Lung (tissue), 16 donors: ENCODE data around the gene DBF4. TPM values are rescaled to one million over a fixed set of nuclear protein-coding genes. Genes with fewer than 3 reads are reported as not detected.
"Not testable (repeated sequence)": the region's sequence is repeated elsewhere in the genome, so short reads cannot be mapped to it uniquely, and the experiment has no call there.

Source experiments
- ATAC-seq: fragments of 200-7000 bp; cut with Tn5 transposase; one replicate; pipeline ENCODE4 v1.9.1; 2020; ENCODE audit warnings: moderate number of reproducible peaks; ENCODE audit not compliant: insufficient read depth, low FRiP score
- DNase-seq, 3 donors: peaks; one replicate each; pipeline ENCODE4 v3.0.0-alpha.2; 2013 to 2017
- H3K27ac ChIP-seq, 2 donors: one replicate each; pipeline ENCODE4 v1.5.1; 2013; ENCODE audit warnings: mild to moderate bottlenecking in 2 of 2, moderate library complexity in 2 of 2, control low read depth in 1 of 2, inconsistent platforms in 1 of 2, low read depth in 1 of 2, low read length in 1 of 2
- H3K27me3 ChIP-seq, 3 donors: one replicate each; pipeline ENCODE4 v1.5.1; 2013; ENCODE audit warnings: low read length in 2 of 3; ENCODE audit not compliant: control insufficient read depth in 3 of 3, insufficient read depth in 3 of 3
- H3K36me3 ChIP-seq, 4 donors: one replicate each; pipeline ENCODE4 v1.5.1; 2013; ENCODE audit warnings: low read length in 4 of 4, mild to moderate bottlenecking in 1 of 4, moderate library complexity in 1 of 4; ENCODE audit not compliant: control insufficient read depth in 4 of 4, insufficient read depth in 4 of 4
- H3K4me1 ChIP-seq, 5 donors: one replicate each; pipeline ENCODE4 v1.5.1; 2013; ENCODE audit warnings: low read length in 5 of 5, mild to moderate bottlenecking in 2 of 5, moderate library complexity in 1 of 5; ENCODE audit not compliant: control insufficient read depth in 5 of 5, insufficient read depth in 5 of 5
- H3K4me3 ChIP-seq: one replicate; pipeline ENCODE4 v1.5.1; 2013; ENCODE audit warnings: mild to moderate bottlenecking, control low read depth, moderate library complexity
- H3K9ac ChIP-seq, 2 donors: one replicate each; pipeline ENCODE4 v1.5.1; 2013; ENCODE audit warnings: low read length in 2 of 2, control low read depth in 1 of 2; ENCODE audit not compliant: insufficient read depth in 1 of 2
- H3K9me3 ChIP-seq, 4 donors: one replicate each; pipeline ENCODE4 v1.5.1; 2013; ENCODE audit warnings: low read length in 3 of 4, mild to moderate bottlenecking in 1 of 4, moderate library complexity in 1 of 4; ENCODE audit not compliant: control insufficient read depth in 4 of 4, insufficient read depth in 3 of 4
- WGBS, 2 donors: extraction: QIAGEN DNeasy Blood & Tissue Kit; methylation state at CpG; one replicate each; pipeline ENCODE4 v1.1.7; 2013; 5-methylcytosine and 5-hydroxymethylcytosine counted together
- long read RNA-seq, 5 donors: transcript quantifications; one replicate each; lab custom pipeline, GENCODE V29; 2026
- polyA plus RNA-seq, 2 donors: library from polyadenylated mRNA; stranded (reverse); fragments of 200-250 nt; gene quantifications; one replicate each; pipeline ENCODE4 v1.2.1, GENCODE V29; 2013
- total RNA-seq, 2 donors: library from RNA; depleted of rRNA in 1 of 2; stranded (reverse); fragments of >200 nt in 1 of 2; gene quantifications; one replicate each; pipeline ENCODE4 v1.2.1, GENCODE V29; 2014 to 2021
- TF ChIP-seq, protein P1 (sequence below): IDR thresholded peaks from 2 replicates; pipeline ENCODE4 v1.5.1; 2012; ENCODE audit warnings: mild to moderate bottlenecking; ENCODE audit errors: control extremely low read depth, extremely low read depth
- donor health status: control.
- donor health status: control.
- donor health status: Bipolar disorder and iron deficiency.
- donor health status: healthy.
- donor health status: DM: yes; HTN: yes; CAD: no.

Gene DBF4, protein sequence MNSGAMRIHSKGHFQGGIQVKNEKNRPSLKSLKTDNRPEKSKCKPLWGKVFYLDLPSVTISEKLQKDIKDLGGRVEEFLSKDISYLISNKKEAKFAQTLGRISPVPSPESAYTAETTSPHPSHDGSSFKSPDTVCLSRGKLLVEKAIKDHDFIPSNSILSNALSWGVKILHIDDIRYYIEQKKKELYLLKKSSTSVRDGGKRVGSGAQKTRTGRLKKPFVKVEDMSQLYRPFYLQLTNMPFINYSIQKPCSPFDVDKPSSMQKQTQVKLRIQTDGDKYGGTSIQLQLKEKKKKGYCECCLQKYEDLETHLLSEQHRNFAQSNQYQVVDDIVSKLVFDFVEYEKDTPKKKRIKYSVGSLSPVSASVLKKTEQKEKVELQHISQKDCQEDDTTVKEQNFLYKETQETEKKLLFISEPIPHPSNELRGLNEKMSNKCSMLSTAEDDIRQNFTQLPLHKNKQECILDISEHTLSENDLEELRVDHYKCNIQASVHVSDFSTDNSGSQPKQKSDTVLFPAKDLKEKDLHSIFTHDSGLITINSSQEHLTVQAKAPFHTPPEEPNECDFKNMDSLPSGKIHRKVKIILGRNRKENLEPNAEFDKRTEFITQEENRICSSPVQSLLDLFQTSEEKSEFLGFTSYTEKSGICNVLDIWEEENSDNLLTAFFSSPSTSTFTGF
- total RNA-seq (10 to 100 TPM in 1 of 2 donors, 1 to 10 TPM in 1; 9.2 to 12.7 TPM), polyA plus RNA-seq (1 to 10 TPM; 4.0 to 7.1 TPM)
- long read RNA-seq, donor 1, partial matches to known transcripts: 0 of 3 reads
- long read RNA-seq, donor 1, other reads (novel, unspliced or antisense): 0 of 3 reads
- long read RNA-seq, donor 2, partial matches to known transcripts: 0 of 3 reads
- long read RNA-seq, donor 2, other reads (novel, unspliced or antisense): 0 of 3 reads
- long read RNA-seq, donor 3, partial matches to known transcripts: 0 of 1 reads
- long read RNA-seq, donor 3, other reads (novel, unspliced or antisense): 0 of 1 reads
- long read RNA-seq, donor 4, partial matches to known transcripts: 0 of 2 reads
- long read RNA-seq, donor 4, other reads (novel, unspliced or antisense): 0 of 2 reads
- long read RNA-seq, donor 5, partial matches to known transcripts: 0 of 3 reads
- long read RNA-seq, donor 5, other reads (novel, unspliced or antisense): 0 of 3 reads

- peak within 1 kb of the TSS; percentile 91 to 97 for H3K27ac ChIP-seq
- TF ChIP-seq, protein P1, sequence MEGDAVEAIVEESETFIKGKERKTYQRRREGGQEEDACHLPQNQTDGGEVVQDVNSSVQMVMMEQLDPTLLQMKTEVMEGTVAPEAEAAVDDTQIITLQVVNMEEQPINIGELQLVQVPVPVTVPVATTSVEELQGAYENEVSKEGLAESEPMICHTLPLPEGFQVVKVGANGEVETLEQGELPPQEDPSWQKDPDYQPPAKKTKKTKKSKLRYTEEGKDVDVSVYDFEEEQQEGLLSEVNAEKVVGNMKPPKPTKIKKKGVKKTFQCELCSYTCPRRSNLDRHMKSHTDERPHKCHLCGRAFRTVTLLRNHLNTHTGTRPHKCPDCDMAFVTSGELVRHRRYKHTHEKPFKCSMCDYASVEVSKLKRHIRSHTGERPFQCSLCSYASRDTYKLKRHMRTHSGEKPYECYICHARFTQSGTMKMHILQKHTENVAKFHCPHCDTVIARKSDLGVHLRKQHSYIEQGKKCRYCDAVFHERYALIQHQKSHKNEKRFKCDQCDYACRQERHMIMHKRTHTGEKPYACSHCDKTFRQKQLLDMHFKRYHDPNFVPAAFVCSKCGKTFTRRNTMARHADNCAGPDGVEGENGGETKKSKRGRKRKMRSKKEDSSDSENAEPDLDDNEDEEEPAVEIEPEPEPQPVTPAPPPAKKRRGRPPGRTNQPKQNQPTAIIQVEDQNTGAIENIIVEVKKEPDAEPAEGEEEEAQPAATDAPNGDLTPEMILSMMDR: no peak
Observed at GRCh38 chr7:87876040-87876868, at the start of gene DBF4, which contains the start of gene SLC25A40. DBF4 (plus strand) TSS chr7:87876493; CDS start chr7:87876733, 240 bp downstream. SLC25A40 (minus strand) TSS chr7:87876360; CDS start chr7:87858727, 17,633 bp downstream.

GRCh38 chr7:87828383-87828782 lies 47.9 kb upstream of the DBF4 start:
- not testable (repeated sequence) for ATAC-seq, DNase-seq, H3K9ac ChIP-seq, H3K27me3 ChIP-seq, H3K9me3 ChIP-seq, H3K4me3 ChIP-seq, H3K27ac ChIP-seq, H3K36me3 ChIP-seq
- WGBS, 2 donors: 93 to 98% methylated on average over 1 of the region's 1 CpG
- H3K4me1 ChIP-seq: peaks cover 0 to 14% (median 0%) of the 10 kb centered on the region in 5 donors

More at GRCh38 chr7:87876040-87876868, at the start of gene DBF4, which contains the start of gene SLC25A40:
- Histone ChIP-seq H3K9ac (peak within 1 kb of the TSS; percentile 90 to 96), H3K27me3 (no peaks in the 10 kb centered on the region), H3K4me1 (peaks cover 0 to 20% (median 0%) of the 10 kb centered on the region in 5 donors), H3K4me3 (peak within 1 kb of the TSS; percentile 85), H3K36me3 (peaks cover 0 to 5% (median under 1%) of the 10 kb centered on the region in 4 donors), H3K9me3 (peaks cover 0 to 4% (median 0%) of the 10 kb centered on the region in 4 donors)
- peak; percentile 95 to 98 (median 96) for DNase-seq
- WGBS, 2 donors: 1 to 4% methylated on average over 69 to 84 of the region's 84 CpGs
- peak; percentile 99 for ATAC-seq

GRCh38 chr7:87831097-87831496 lies 45.2 kb upstream of the DBF4 start:
- Histone ChIP-seq H3K9ac (no peak overlapping the region), H3K9me3 (peaks cover 0 to 4% (median 0%) of the 10 kb centered on the region in 4 donors), H3K36me3 (peaks cover 0 to 3% (median 0%) of the 10 kb centered on the region in 4 donors), H3K27ac (no peak overlapping the region), H3K4me1 (peaks cover 0 to 14% (median 0%) of the 10 kb centered on the region in 5 donors), H3K4me3 (no peak overlapping the region), H3K27me3 (no peaks in the 10 kb centered on the region)
- DNase-seq (peak in 2 of 3 donors; percentile 73 to 77), ATAC-seq (no peak)
- 98 to 100% methylated on average over 1 of the region's 1 CpG for WGBS, 2 donors
- TF ChIP-seq, protein P1: no peak
